K562 (cell line): ENCODE results near the gene TTBK2.
"Not testable (repeated sequence)": the region's sequence is repeated elsewhere in the genome, so short reads cannot be mapped to it uniquely, and the experiment has no call there.

ENCODE experiments used
- CTCF ChIP-seq, 3 experiments: IDR thresholded peaks in 2 of 3; conservative IDR thresholded peaks in 1 of 3; 2 replicates each; pipeline ENCODE4 v1.5.1; 2011 to 2012; ENCODE audit warnings: low read length in 3 of 3, mild to moderate bottlenecking in 3 of 3, control low read depth in 2 of 3, improper control_type of control experiment in 1 of 3, inconsistent platforms in 1 of 3, low read depth in 1 of 3, mixed read lengths in 1 of 3, moderate library complexity in 1 of 3; ENCODE audit not compliant: insufficient read depth in 2 of 3
- POLR2A ChIP-seq: fragments of 450-650 bp; conservative IDR thresholded peaks from 2 replicates; pipeline ENCODE4 v1.6.1; 2016
- TF ChIP-seq, protein P1 (sequence below), 2 experiments: fragments of 450-650 bp; formaldehyde crosslinking in 1 of 2; IDR thresholded peaks; 2 replicates each; pipeline versions ENCODE4 v1.4.0 to v1.6.1; 2014 to 2020; ENCODE audit warnings: mild to moderate bottlenecking in 2 of 2, borderline replicate concordance in 1 of 2, low read depth in 1 of 2

DNA sequence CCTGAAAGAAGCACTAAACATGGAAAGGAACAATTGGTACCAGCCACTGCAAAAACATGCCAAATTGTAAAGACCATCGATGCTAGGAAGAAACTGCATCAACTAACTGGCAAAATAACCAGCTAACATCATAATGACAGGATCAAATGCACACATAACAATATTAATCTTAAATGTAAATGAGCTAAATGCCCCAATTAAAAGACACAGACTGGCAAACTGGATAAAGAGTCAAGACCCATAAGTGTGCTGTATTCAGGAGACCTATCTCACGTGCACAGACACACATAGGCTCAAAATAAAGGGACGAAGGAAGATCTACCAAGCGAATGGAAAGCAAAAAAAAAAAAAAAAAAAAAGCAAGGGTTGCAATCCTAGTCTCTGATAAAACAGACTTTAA, 154.5 kb downstream of the TTBK2 start:
- TF ChIP-seq, protein P1, sequence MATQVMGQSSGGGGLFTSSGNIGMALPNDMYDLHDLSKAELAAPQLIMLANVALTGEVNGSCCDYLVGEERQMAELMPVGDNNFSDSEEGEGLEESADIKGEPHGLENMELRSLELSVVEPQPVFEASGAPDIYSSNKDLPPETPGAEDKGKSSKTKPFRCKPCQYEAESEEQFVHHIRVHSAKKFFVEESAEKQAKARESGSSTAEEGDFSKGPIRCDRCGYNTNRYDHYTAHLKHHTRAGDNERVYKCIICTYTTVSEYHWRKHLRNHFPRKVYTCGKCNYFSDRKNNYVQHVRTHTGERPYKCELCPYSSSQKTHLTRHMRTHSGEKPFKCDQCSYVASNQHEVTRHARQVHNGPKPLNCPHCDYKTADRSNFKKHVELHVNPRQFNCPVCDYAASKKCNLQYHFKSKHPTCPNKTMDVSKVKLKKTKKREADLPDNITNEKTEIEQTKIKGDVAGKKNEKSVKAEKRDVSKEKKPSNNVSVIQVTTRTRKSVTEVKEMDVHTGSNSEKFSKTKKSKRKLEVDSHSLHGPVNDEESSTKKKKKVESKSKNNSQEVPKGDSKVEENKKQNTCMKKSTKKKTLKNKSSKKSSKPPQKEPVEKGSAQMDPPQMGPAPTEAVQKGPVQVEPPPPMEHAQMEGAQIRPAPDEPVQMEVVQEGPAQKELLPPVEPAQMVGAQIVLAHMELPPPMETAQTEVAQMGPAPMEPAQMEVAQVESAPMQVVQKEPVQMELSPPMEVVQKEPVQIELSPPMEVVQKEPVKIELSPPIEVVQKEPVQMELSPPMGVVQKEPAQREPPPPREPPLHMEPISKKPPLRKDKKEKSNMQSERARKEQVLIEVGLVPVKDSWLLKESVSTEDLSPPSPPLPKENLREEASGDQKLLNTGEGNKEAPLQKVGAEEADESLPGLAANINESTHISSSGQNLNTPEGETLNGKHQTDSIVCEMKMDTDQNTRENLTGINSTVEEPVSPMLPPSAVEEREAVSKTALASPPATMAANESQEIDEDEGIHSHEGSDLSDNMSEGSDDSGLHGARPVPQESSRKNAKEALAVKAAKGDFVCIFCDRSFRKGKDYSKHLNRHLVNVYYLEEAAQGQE (IDR thresholded peaks at IDR 0.05; ENCODE audit: borderline replicate concordance) = not testable (repeated sequence)
- TF ChIP-seq, protein P1 (CRISPR knock-in tag; IDR thresholded peaks at IDR 0.05; ENCODE audit: low read depth) = not testable (repeated sequence)
- not testable (repeated sequence) for TF ChIP-seq POLR2A; CTCF (IDR thresholded peaks at IDR 0.05 in 2 of 3, conservative IDR thresholded peaks at IDR 0.05 in 1 of 3; ENCODE audit: insufficient read depth in 2 of 3, low read depth in 1 of 3, low read length in 3 of 3)
